Neuronal stem cell (in vitro differentiated cells): ENCODE results near the gene TBC1D22A.

Experiments used
- DNase-seq: peaks from one replicate; pipeline ENCODE4 v3.0.0-alpha.2; 2013; ENCODE audit warnings: low spot score
- H2AFZ ChIP-seq: one replicate; pipeline ENCODE4 v1.6.1; 2013; ENCODE audit warnings: mild to moderate bottlenecking, low read length, inconsistent platforms
- H2AK5ac ChIP-seq: 2 replicates; pipeline ENCODE4 v1.6.1; 2013; ENCODE audit warnings: low read depth, mild to moderate bottlenecking, inconsistent platforms, low read length, moderate library complexity, mixed read lengths
- H2BK120ac ChIP-seq: 2 replicates; pipeline ENCODE4 v1.6.1; 2013; ENCODE audit warnings: low read depth, mild to moderate bottlenecking, inconsistent platforms, low read length, moderate library complexity, mixed read lengths
- H2BK12ac ChIP-seq: one replicate; pipeline ENCODE4 v1.6.1; 2013; ENCODE audit warnings: low read length, inconsistent platforms
- H2BK15ac ChIP-seq: 2 replicates; pipeline ENCODE4 v1.6.1; 2013; ENCODE audit warnings: mild to moderate bottlenecking, low read length, inconsistent platforms, mixed read lengths
- H2BK5ac ChIP-seq: one replicate; pipeline ENCODE4 v1.6.1; 2013; ENCODE audit warnings: inconsistent platforms, mild to moderate bottlenecking, low read length, moderate library complexity
- H3K14ac ChIP-seq: one replicate; pipeline ENCODE4 v1.6.1; 2013; ENCODE audit warnings: low read length, inconsistent platforms
- H3K18ac ChIP-seq: 2 replicates; pipeline ENCODE4 v1.6.1; 2013; ENCODE audit warnings: low read length, inconsistent platforms
- H3K23ac ChIP-seq: 2 replicates; pipeline ENCODE4 v1.6.1; 2013; ENCODE audit warnings: low read depth, mild to moderate bottlenecking, mixed read lengths, low read length, inconsistent platforms; ENCODE audit not compliant: poor library complexity
- H3K27ac ChIP-seq: replicated peaks from 3 replicates; pipeline ENCODE4 v1.5.1; 2013; ENCODE audit warnings: low read length, inconsistent platforms
- H3K27me3 ChIP-seq, 3 experiments: 2 replicates each; pipeline ENCODE4 v1.6.1; 2013; ENCODE audit warnings: low read length in 3 of 3, mild to moderate bottlenecking in 2 of 3, inconsistent platforms in 1 of 3, low read depth in 1 of 3, mixed read lengths in 1 of 3, moderate library complexity in 1 of 3; ENCODE audit not compliant: control insufficient read depth in 3 of 3, insufficient read depth in 3 of 3
- H3K36me3 ChIP-seq, 2 donors: replicated peaks in 1 of 2; 2 replicates each; pipeline ENCODE4 v1.6.1; 2013; ENCODE audit warnings: low read length in 2 of 2; ENCODE audit not compliant: control insufficient read depth in 2 of 2, insufficient read depth in 2 of 2
- H3K4ac ChIP-seq: 2 replicates; pipeline ENCODE4 v1.6.1; 2013; ENCODE audit warnings: inconsistent platforms, mild to moderate bottlenecking, low read length, moderate library complexity
- H3K4me1 ChIP-seq, 2 donors: 1 replicate in 1 of 2; 2 replicates in 1 of 2; pipeline ENCODE4 v1.6.1; 2013; ENCODE audit warnings: low read length in 2 of 2, low read depth in 1 of 2; ENCODE audit not compliant: control insufficient read depth in 2 of 2, insufficient read depth in 1 of 2
- H3K4me2 ChIP-seq: one replicate; pipeline ENCODE4 v1.6.1; 2013; ENCODE audit warnings: mild to moderate bottlenecking, low read length, inconsistent platforms; ENCODE audit not compliant: insufficient read depth, poor library complexity, severe bottlenecking
- H3K4me3 ChIP-seq, 2 donors: 2 replicates each; pipeline ENCODE4 v1.5.1; 2013; ENCODE audit warnings: low read length in 2 of 2, mild to moderate bottlenecking in 2 of 2, inconsistent platforms in 1 of 2, moderate library complexity in 1 of 2
- H3K79me1 ChIP-seq: one replicate; pipeline ENCODE4 v1.6.1; 2013; ENCODE audit warnings: low read depth, mild to moderate bottlenecking, inconsistent platforms, low read length, moderate library complexity
- H3K9ac ChIP-seq: one replicate; pipeline ENCODE4 v1.6.1; 2013; ENCODE audit warnings: mild to moderate bottlenecking, low read depth, low read length, inconsistent platforms; ENCODE audit not compliant: poor library complexity
- H3K9me3 ChIP-seq, 2 donors: replicated peaks in 1 of 2; 2 replicates each; pipeline versions ENCODE3 to v1.6.1; 2013; ENCODE audit warnings: low read length in 2 of 2, mild to moderate bottlenecking in 2 of 2, inconsistent platforms in 1 of 2, low read depth in 1 of 2, mixed read lengths in 1 of 2, moderate library complexity in 1 of 2; ENCODE audit not compliant: control insufficient read depth in 2 of 2, insufficient read depth in 1 of 2
- H4K8ac ChIP-seq: one replicate; pipeline ENCODE4 v1.6.1; 2013; ENCODE audit warnings: low read depth, mild to moderate bottlenecking, inconsistent platforms, low read length, moderate library complexity
- H4K91ac ChIP-seq: one replicate; pipeline ENCODE4 v1.6.1; 2013; ENCODE audit warnings: low read length, low read depth, mild to moderate bottlenecking, inconsistent platforms; ENCODE audit not compliant: poor library complexity
- WGBS, 2 donors: extraction: QIAGEN DNeasy Blood & Tissue Kit; methylation state at CpG; one replicate each; pipeline ENCODE4 v1.1.7; 2013; ENCODE audit warnings: missing lambda C conversion rate in 2 of 2, mixed read lengths in 1 of 2; ENCODE audit not compliant: insufficient read length in 2 of 2, insufficient replicate concordance in 1 of 2; ENCODE audit errors: extremely low coverage in 2 of 2; 5-methylcytosine and 5-hydroxymethylcytosine counted together

The TBC1D22A gene

DNA sequence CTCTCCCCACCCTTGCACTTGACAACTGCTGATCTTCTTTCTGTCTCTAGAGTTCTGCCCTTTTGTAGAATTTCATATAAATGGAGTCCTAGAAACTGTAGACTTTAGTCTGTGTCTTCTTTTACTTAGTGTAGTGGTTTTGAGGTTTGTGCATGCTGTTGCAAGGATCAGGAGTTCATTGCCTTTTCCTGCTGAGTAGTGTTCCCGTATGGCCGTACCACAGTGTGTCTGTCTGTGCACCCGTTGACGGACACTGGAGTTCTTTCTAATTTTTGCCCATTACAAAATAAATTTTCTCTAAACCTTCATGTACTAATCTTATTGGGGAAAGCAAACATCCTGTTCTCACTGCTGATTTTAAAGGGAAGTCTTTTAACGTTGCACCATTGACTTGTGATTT, 138.1 kb downstream of the TBC1D22A start:
- Histone ChIP-seq H3K4me1 (peaks cover 0 to 2% of the 10 kb centered on the region in 2 donors), H3K18ac (no peak overlapping the region), H2BK120ac (no peak overlapping the region), H3K4me2 (no peak overlapping the region), H2BK5ac (no peak overlapping the region), H3K9ac (no peak overlapping the region), H4K8ac (no peak overlapping the region), H3K79me1 (no peaks in the 10 kb centered on the region), H3K27ac (no peak overlapping the region), H3K14ac (no peak overlapping the region), H3K36me3 (peaks cover 3 to 8% of the 10 kb centered on the region in 2 donors), H3K9me3 (no peaks in the 10 kb centered on the region), H3K27me3 (no peaks in the 10 kb centered on the region), H2BK15ac (no peak overlapping the region), H2BK12ac (no peak overlapping the region), H2AFZ (no peak overlapping the region), H3K4ac (no peak overlapping the region), H3K23ac (no peak overlapping the region), H3K4me3 (no peak overlapping the region), H2AK5ac (no peak overlapping the region), H4K91ac (no peak overlapping the region)
- no CpG with 5 or more reads among the region's 5 CpGs for WGBS, 2 donors
- no peak for DNase-seq

DNA sequence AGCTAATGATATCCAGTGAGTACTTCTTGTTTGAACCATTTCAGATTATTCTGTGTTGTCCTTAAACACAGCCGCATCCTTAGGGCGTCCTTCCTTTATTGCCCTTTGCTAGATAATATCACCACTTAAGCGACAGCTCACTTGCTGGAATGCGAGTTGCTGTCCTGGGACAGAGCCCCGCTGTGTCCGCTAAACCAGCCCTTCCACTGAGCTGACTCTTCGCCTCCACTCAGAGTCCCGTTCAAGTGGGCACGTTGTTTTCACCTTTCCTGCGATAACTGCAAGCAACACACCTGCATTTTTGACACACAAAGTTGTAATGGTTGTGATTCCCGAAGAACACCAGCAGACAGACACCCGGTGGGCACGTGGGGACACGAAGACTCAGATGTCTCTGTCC, 140.0 kb downstream of the TBC1D22A start:
- Histone ChIP-seq H3K4me1 (peaks cover 0 to 2% of the 10 kb centered on the region in 2 donors), H3K36me3 (peaks cover 0 to 2% of the 10 kb centered on the region in 2 donors), H3K18ac (no peak overlapping the region), H3K4ac (no peak overlapping the region), H3K23ac (no peak overlapping the region), H3K27me3 (peaks cover 0 to 3% (median 0%) of the 10 kb centered on the region in 3 experiments), H2AFZ (no peak overlapping the region), H3K4me2 (no peak overlapping the region), H2BK15ac (no peak overlapping the region), H3K9me3 (no peaks in the 10 kb centered on the region), H2BK5ac (no peak overlapping the region), H2AK5ac (no peak overlapping the region), H3K9ac (no peak overlapping the region), H3K27ac (no peak overlapping the region), H3K14ac (no peak overlapping the region), H4K8ac (no peak overlapping the region), H4K91ac (no peak overlapping the region), H2BK120ac (no peak overlapping the region), H3K79me1 (no peaks in the 10 kb centered on the region), H2BK12ac (no peak overlapping the region), H3K4me3 (no peak overlapping the region)
- no peak for DNase-seq
- WGBS, 2 donors = no CpG with 5 or more reads among the region's 14 CpGs

DNA sequence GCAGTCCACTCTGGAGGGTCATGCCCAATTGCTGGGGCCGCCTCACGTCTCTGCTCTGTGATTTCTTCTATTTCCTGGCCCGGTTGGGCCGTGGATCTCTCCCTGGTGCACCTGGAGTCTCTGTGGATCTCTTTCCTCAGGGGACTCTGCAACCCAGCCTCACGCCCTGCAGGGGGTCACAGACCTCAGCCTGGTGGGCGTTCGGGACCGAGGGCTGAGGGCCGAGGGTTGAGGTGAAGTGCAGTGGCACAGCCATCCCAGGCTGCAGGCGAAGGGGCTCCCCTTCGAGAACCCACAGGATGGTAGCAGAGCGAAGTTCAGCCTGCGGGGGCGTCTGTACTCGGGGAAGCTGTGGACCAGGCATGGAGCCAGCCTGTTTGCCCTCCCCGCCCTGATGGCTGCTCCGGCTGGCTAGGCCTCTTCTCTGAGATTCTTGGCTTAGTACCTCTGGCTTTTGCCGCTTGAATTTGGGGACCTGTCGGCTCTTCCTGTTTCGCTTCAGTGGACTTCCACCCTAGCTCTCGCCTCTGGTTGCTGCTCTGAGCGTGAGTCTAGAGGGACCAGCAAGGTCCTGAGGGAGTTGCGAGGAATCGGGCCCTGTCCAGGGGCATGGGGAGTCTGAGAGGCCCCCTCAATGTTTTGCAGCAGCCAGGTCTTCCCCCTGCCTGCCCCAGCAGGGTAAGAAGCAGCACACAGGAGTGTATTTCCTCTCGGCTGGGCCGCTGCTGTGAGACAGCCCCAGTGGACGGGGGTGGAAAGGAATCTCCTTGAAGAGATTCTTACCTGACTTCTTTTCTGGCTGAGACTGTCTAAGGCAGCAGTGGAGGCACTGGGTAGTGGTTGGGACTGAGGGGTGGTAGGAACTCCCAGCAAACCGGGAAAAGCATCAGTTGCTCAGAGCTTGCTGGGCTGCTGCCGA, 140.8 kb downstream of the TBC1D22A start:
- WGBS, 2 donors = no CpG with 5 or more reads among the region's 29 CpGs

DNA sequence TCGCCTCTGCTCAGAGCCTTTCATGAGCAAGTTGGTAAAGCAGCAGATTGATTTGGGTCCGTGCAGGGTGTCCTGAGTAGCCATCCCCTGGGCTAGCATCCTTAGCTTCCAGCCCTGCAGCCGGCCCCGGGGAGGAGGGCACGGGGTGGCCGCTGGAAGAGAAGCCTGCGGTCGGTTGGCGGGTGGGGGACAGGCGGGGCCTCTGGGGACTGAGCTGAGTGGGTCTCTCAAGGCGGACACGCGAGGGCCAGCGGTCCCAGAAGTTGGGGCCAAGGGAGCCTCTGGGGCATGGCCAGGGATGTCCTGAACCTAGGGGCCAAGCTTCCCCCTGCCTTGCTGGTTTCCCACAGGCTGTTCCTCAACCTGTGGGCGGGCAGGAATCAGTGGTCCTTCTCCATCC, 143.0 kb downstream of the TBC1D22A start:
- Histone ChIP-seq H2BK12ac (no peak overlapping the region), H3K27me3 (peaks cover 0 to 5% (median 0%) of the 10 kb centered on the region in 3 experiments), H2BK5ac (no peak overlapping the region), H3K4ac (no peak overlapping the region), H2BK15ac (no peak overlapping the region), H3K36me3 (peaks cover 0 to 2% of the 10 kb centered on the region in 2 donors), H3K27ac (no peak overlapping the region), H3K14ac (no peak overlapping the region), H3K4me3 (no peak overlapping the region), H2AK5ac (no peak overlapping the region), H3K23ac (no peak overlapping the region), H3K9ac (no peak overlapping the region), H3K9me3 (peaks cover 0 to 2% of the 10 kb centered on the region in 2 donors), H4K91ac (no peak overlapping the region), H2BK120ac (no peak overlapping the region), H3K79me1 (peaks cover 3% of the 10 kb centered on the region), H2AFZ (no peak overlapping the region), H3K4me2 (no peak overlapping the region), H3K4me1 (peaks cover 9 to 11% of the 10 kb centered on the region in 2 donors), H4K8ac (no peak overlapping the region), H3K18ac (no peak overlapping the region)
- no peak for DNase-seq
- WGBS, 2 donors = no CpG with 5 or more reads among the region's 15 CpGs

More for the DNA sequence above, 140.8 kb downstream of the TBC1D22A start:
- Histone ChIP-seq H2AFZ (no peak overlapping the region), H2BK5ac (peak overlapping the region; percentile 88), H3K79me1 (no peaks in the 10 kb centered on the region), H2AK5ac (peak overlapping the region; percentile 6), H3K4me2 (no peak overlapping the region), H3K4me1 (peaks cover 5 to 6% of the 10 kb centered on the region in 2 donors), H3K23ac (no peak overlapping the region), H3K4ac (no peak overlapping the region), H3K4me3 (no peak overlapping the region), H3K9me3 (peaks cover 0 to 2% of the 10 kb centered on the region in 2 donors), H2BK120ac (no peak overlapping the region), H4K8ac (no peak overlapping the region), H3K9ac (no peak overlapping the region), H4K91ac (no peak overlapping the region), H3K14ac (no peak overlapping the region), H3K27me3 (peaks cover 0 to 5% (median 0%) of the 10 kb centered on the region in 3 experiments), H3K27ac (no peak overlapping the region), H3K18ac (no peak overlapping the region), H3K36me3 (peaks cover 0 to 2% of the 10 kb centered on the region in 2 donors), H2BK12ac (no peak overlapping the region), H2BK15ac (no peak overlapping the region)
- DNase-seq = no peak
